GM12864 (cell line): ENCODE measurements around the gene USP35.

Experiments used
- DNase-seq: peaks from one replicate; pipeline ENCODE4 v3.0.0-alpha.2; 2011; ENCODE audit warnings: low read depth
- H3K4me3 ChIP-seq: 2 replicates; pipeline ENCODE4 v1.5.1; 2011; ENCODE audit warnings: mild to moderate bottlenecking, low read depth, low read length, control low read depth
- TF ChIP-seq, protein P1 (sequence below): IDR thresholded peaks from 2 replicates; pipeline ENCODE4 v1.5.1; 2011; ENCODE audit warnings: low read depth, mild to moderate bottlenecking, moderate library complexity, low read length, control low read depth, inconsistent platforms; ENCODE audit errors: missing control alignments

Gene USP35

GRCh38 chr11:78190374-78190773, 1.7 kb downstream of the USP35 start:
- H3K4me3 ChIP-seq: no peak overlapping the region
- DNase-seq: no peak
- TF ChIP-seq, protein P1, sequence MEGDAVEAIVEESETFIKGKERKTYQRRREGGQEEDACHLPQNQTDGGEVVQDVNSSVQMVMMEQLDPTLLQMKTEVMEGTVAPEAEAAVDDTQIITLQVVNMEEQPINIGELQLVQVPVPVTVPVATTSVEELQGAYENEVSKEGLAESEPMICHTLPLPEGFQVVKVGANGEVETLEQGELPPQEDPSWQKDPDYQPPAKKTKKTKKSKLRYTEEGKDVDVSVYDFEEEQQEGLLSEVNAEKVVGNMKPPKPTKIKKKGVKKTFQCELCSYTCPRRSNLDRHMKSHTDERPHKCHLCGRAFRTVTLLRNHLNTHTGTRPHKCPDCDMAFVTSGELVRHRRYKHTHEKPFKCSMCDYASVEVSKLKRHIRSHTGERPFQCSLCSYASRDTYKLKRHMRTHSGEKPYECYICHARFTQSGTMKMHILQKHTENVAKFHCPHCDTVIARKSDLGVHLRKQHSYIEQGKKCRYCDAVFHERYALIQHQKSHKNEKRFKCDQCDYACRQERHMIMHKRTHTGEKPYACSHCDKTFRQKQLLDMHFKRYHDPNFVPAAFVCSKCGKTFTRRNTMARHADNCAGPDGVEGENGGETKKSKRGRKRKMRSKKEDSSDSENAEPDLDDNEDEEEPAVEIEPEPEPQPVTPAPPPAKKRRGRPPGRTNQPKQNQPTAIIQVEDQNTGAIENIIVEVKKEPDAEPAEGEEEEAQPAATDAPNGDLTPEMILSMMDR: no peak

DNA sequence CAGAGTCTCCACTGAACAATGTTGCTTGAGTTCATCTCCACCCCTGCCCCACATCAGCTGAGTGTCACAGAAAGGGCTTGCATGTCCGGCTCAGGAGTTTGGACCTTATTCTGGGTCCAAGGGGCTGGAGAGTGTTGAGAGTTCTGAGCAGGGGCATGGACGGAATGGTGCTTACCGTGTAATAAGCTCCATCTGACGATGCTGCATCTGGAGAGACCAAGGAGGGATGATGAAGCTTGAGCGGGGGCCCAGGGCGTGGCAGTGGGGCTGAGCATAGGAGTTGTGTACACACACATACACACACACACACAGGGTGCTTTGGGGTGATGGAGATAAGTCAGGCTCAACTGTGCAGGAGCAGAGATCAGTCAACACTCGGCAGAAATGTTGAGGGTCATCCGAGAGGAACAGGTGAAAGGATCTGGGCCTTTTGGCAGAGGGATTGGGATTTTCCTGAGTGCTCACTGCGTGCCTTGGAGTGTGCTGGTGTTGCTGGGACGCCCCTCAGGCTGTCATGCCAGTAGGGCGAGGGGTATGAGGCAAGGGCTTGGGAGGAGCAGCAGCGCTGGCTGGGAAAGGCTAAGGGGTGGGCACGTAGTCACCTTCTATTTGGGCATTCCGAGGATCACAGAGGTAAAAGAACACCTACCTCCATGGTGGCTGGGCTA, 2.3 kb downstream of the USP35 start:
- no peak overlapping the region for H3K4me3 ChIP-seq
- no peak for DNase-seq
- TF ChIP-seq, protein P1: no peak

- DNase-seq: no peak
- H3K4me3 ChIP-seq: no peak overlapping the region
- TF ChIP-seq, protein P1: no peak
Measured at GRCh38 chr11:78192223-78192719, 3.6 kb downstream of the USP35 start.

DNA sequence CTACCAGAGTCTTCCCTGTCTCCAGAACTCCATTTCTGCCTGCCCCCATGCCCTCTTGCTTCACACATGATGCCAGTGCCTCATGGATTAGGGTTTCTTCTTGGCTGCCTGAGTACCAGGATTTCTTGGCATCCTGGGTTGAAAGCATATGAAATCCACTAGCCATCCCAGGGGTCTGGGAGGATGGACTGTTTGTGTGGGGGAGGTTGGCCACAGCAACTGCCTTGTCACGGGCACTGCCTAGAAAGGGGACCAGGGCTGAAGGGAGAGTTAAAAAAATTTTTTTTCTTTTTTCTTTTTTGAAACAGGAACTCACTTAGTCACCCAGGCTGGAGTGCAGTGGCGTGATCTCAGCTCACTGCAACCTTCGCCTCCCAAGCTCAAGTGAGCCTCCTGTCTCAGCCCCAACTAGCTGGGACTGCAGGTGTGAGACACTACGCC, 4.2 kb downstream of the USP35 start:
- no peak for DNase-seq
- H3K4me3 ChIP-seq: no peak overlapping the region
- TF ChIP-seq, protein P1: no peak

DNA sequence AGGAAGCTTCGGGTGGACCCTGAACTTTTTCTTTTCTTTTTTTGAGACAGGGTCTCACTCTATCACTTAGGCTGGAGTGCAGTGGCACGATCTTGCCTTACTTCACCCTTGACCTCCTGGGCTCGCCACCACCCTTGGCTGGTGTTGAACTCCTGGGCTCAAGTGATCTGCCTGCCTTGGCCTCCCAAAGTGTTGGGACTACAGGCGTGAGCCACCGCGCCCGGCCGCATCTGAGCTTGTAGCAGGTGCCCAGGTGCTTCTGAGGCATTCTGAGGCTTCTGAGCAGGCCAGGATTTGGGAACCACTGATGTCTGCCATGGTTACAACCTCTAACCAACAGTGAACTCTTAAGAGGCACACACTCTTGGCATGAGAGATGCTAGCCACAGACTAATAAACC, 5.1 kb downstream of the USP35 start:
- no peak overlapping the region for H3K4me3 ChIP-seq
- TF ChIP-seq, protein P1: no peak
- DNase-seq: no peak

GRCh38 chr11:78194490-78194889, 5.8 kb downstream of the USP35 start:
- no peak for DNase-seq
- no peak overlapping the region for H3K4me3 ChIP-seq
- TF ChIP-seq, protein P1: no peak

- no peak overlapping the region for H3K4me3 ChIP-seq
- TF ChIP-seq, protein P1: no peak
- DNase-seq: no peak
Measured at GRCh38 chr11:78195917-78196560, 7.3 kb downstream of the USP35 start.
